ENCODE measurements around the gene AKAP13.

AKAP13 gene

GRCh38 chr15:85687329-85687728 lies 306.9 kb downstream of the AKAP13 start:
- DNase-seq (ENCODE audit: insufficient read length, low spot score): no peak
- peak; percentile 82 for FAIRE-seq
- TF ChIP-seq PAX5 (IDR thresholded peaks at IDR 0.05; ENCODE audit: insufficient read depth, low read length, severe bottlenecking) (no peak), POLR2A (IDR thresholded peaks at IDR 0.05; ENCODE audit: low read depth, low read length) (no peak), POU2F2 (IDR thresholded peaks at IDR 0.05; ENCODE audit: low read depth, low read length) (no peak), TAF1 (IDR thresholded peaks at IDR 0.05; ENCODE audit: low read depth, low read length) (no peak), POLR2AphosphoS5 (IDR thresholded peaks at IDR 0.05; ENCODE audit: low read depth, low read length) (no peak)

- DNase-seq (ENCODE audit: insufficient read length, low spot score) (no peak), FAIRE-seq (peak; percentile 28)
- no peak for TF ChIP-seq POLR2AphosphoS5 (IDR thresholded peaks at IDR 0.05; ENCODE audit: low read depth, low read length)
- TF ChIP-seq SPI1 (IDR thresholded peaks at IDR 0.05; ENCODE audit: low read depth, low read length): no peak
- no peak for TF ChIP-seq POLR2A (IDR thresholded peaks at IDR 0.05; ENCODE audit: low read depth, low read length)
- TF ChIP-seq TAF1 (IDR thresholded peaks at IDR 0.05; ENCODE audit: low read depth, low read length): no peak
- no peak for TF ChIP-seq PAX5 (IDR thresholded peaks at IDR 0.05; ENCODE audit: insufficient read depth, low read length, severe bottlenecking)
- TF ChIP-seq POU2F2 (IDR thresholded peaks at IDR 0.05; ENCODE audit: low read depth, low read length): no peak
These were observed 308.3 kb downstream of the AKAP13 start for GRCh38 chr15:85688711-85689110.

- DNase-seq (ENCODE audit: insufficient read length, low spot score): no peak
- FAIRE-seq: peak; percentile 94
These were observed 309.3 kb downstream of the AKAP13 start for GRCh38 chr15:85689729-85690128.

GRCh38 chr15:85690561-85691231 lies 310.3 kb downstream of the AKAP13 start:
- peak; percentile 86 for FAIRE-seq
- TF ChIP-seq PAX5 (IDR thresholded peaks at IDR 0.05; ENCODE audit: insufficient read depth, low read length, severe bottlenecking) (no peak), POU2F2 (IDR thresholded peaks at IDR 0.05; ENCODE audit: low read depth, low read length) (no peak), SPI1 (IDR thresholded peaks at IDR 0.05; ENCODE audit: low read depth, low read length) (no peak), POLR2AphosphoS5 (IDR thresholded peaks at IDR 0.05; ENCODE audit: low read depth, low read length) (peak; percentile 85), TAF1 (IDR thresholded peaks at IDR 0.05; ENCODE audit: low read depth, low read length) (peak; percentile 69; the same call in 1 of the 2 replicates), POLR2A (IDR thresholded peaks at IDR 0.05; ENCODE audit: low read depth, low read length) (peak; percentile 68)
- DNase-seq (ENCODE audit: insufficient read length, low spot score): no peak

More at GRCh38 chr15:85689729-85690128, 309.3 kb downstream of the AKAP13 start:
- TF ChIP-seq PAX5 (IDR thresholded peaks at IDR 0.05; ENCODE audit: insufficient read depth, low read length, severe bottlenecking): no peak
- peak; percentile 78 for TF ChIP-seq SPI1 (IDR thresholded peaks at IDR 0.05; ENCODE audit: low read depth, low read length)
- peak; percentile 84 for TF ChIP-seq POLR2AphosphoS5 (IDR thresholded peaks at IDR 0.05; ENCODE audit: low read depth, low read length)
- peak; percentile 87 for TF ChIP-seq POLR2A (IDR thresholded peaks at IDR 0.05; ENCODE audit: low read depth, low read length)
- peak; percentile 67; the same call in 1 of the 2 replicates for TF ChIP-seq POU2F2 (IDR thresholded peaks at IDR 0.05; ENCODE audit: low read depth, low read length)
- peak; percentile 71; the same call in 1 of the 2 replicates for TF ChIP-seq TAF1 (IDR thresholded peaks at IDR 0.05; ENCODE audit: low read depth, low read length)

- FAIRE-seq (peak; percentile 86), DNase-seq (ENCODE audit: insufficient read length, low spot score) (no peak)
- TF ChIP-seq POLR2AphosphoS5 (IDR thresholded peaks at IDR 0.05; ENCODE audit: low read depth, low read length): 0 out of 2 replicates have a peak, but pooled peaks have one; percentile 20
- TF ChIP-seq PAX5 (IDR thresholded peaks at IDR 0.05; ENCODE audit: insufficient read depth, low read length, severe bottlenecking): no peak
- TF ChIP-seq SPI1 (IDR thresholded peaks at IDR 0.05; ENCODE audit: low read depth, low read length): 0 out of 2 replicates have a peak, but pooled peaks have one; percentile 2
- TF ChIP-seq POU2F2 (IDR thresholded peaks at IDR 0.05; ENCODE audit: low read depth, low read length): no peak
- no peak for TF ChIP-seq TAF1 (IDR thresholded peaks at IDR 0.05; ENCODE audit: low read depth, low read length)
- peak; percentile 43; the same call in 1 of the 2 replicates for TF ChIP-seq POLR2A (IDR thresholded peaks at IDR 0.05; ENCODE audit: low read depth, low read length)
These were observed 311.2 kb downstream of the AKAP13 start for GRCh38 chr15:85691350-85692240.

GRCh38 chr15:85692321-85692720 lies 311.9 kb downstream of the AKAP13 start:
- TF ChIP-seq SPI1 (IDR thresholded peaks at IDR 0.05; ENCODE audit: low read depth, low read length): no peak
- 0 out of 2 replicates have a peak, but pooled peaks have one; percentile 10 for TF ChIP-seq POLR2A (IDR thresholded peaks at IDR 0.05; ENCODE audit: low read depth, low read length)
- DNase-seq (ENCODE audit: insufficient read length, low spot score) (no peak), FAIRE-seq (no peak)

- FAIRE-seq (peak; percentile 90), DNase-seq (ENCODE audit: insufficient read length, low spot score) (no peak)
- TF ChIP-seq PAX5 (IDR thresholded peaks at IDR 0.05; ENCODE audit: insufficient read depth, low read length, severe bottlenecking) (peak; percentile 97), TAF1 (IDR thresholded peaks at IDR 0.05; ENCODE audit: low read depth, low read length) (0 out of 2 replicates have a peak, but pooled peaks have one; percentile 20), POLR2A (IDR thresholded peaks at IDR 0.05; ENCODE audit: low read depth, low read length) (0 out of 2 replicates have a peak, but pooled peaks have one; percentile 12), POU2F2 (IDR thresholded peaks at IDR 0.05; ENCODE audit: low read depth, low read length) (no peak), POLR2AphosphoS5 (IDR thresholded peaks at IDR 0.05; ENCODE audit: low read depth, low read length) (peak; percentile 37; the same call in 1 of the 2 replicates)
These were observed 312.5 kb downstream of the AKAP13 start for GRCh38 chr15:85692873-85693272.

- TF ChIP-seq POU2F2 (IDR thresholded peaks at IDR 0.05; ENCODE audit: low read depth, low read length) (no peak), SPI1 (IDR thresholded peaks at IDR 0.05; ENCODE audit: low read depth, low read length) (peak; percentile 74)
- no peak for FAIRE-seq
- DNase-seq (ENCODE audit: insufficient read length, low spot score): no peak
These were observed 312.9 kb downstream of the AKAP13 start for GRCh38 chr15:85693277-85693676.

- TF ChIP-seq TAF1 (IDR thresholded peaks at IDR 0.05; ENCODE audit: low read depth, low read length) (no peak), PAX5 (IDR thresholded peaks at IDR 0.05; ENCODE audit: insufficient read depth, low read length, severe bottlenecking) (no peak), SPI1 (IDR thresholded peaks at IDR 0.05; ENCODE audit: low read depth, low read length) (no peak), POU2F2 (IDR thresholded peaks at IDR 0.05; ENCODE audit: low read depth, low read length) (no peak), POLR2AphosphoS5 (IDR thresholded peaks at IDR 0.05; ENCODE audit: low read depth, low read length) (no peak), POLR2A (IDR thresholded peaks at IDR 0.05; ENCODE audit: low read depth, low read length) (no peak)
- no peak for DNase-seq (ENCODE audit: insufficient read length, low spot score)
- peak; percentile 41 for FAIRE-seq
These were observed 313.7 kb downstream of the AKAP13 start for GRCh38 chr15:85694091-85694490.

Data from GM12891 (cell line).